Prostate gland (tissue), 2 donors: ENCODE measurements around the gene PLCB4. TPM values are rescaled to one million over a fixed set of nuclear protein-coding genes. Genes with fewer than 3 reads are reported as not detected.
"Not testable (repeated sequence)": the region's sequence is repeated elsewhere in the genome, so short reads cannot be mapped to it uniquely, and the experiment has no call there.

Experiments
- DNase-seq: peaks from one replicate; pipeline ENCODE4 v3.0.0-alpha.2; 2019; ENCODE audit warnings: low spot score
- H3K27ac ChIP-seq, 2 donors: fragments of 200-600 bp; sonication (generic); 2 replicates each; pipeline ENCODE4 v1.5.1; 2017 to 2019
- H3K27me3 ChIP-seq: fragments of 200-600 bp; sonication (generic); replicated peaks from 2 replicates; pipeline ENCODE4 v1.5.1; 2019; ENCODE audit not compliant: insufficient read depth
- H3K36me3 ChIP-seq, 2 donors: fragments of 200-600 bp; sonication (generic); 1 replicate in 1 of 2; 2 replicates in 1 of 2; pipeline versions ENCODE4 v1.5.1 to v1.8.1; 2017 to 2019
- H3K4me1 ChIP-seq: fragments of 200-600 bp; sonication (generic); replicated peaks from 2 replicates; pipeline ENCODE4 v1.5.1; 2019
- H3K4me3 ChIP-seq, 2 donors: fragments of 200-600 bp; sonication (generic); 2 replicates each; pipeline ENCODE4 v1.5.1; 2017 to 2019
- H3K9me3 ChIP-seq: fragments of 200-600 bp; sonication (generic); 2 replicates; pipeline ENCODE4 v1.5.1; 2017
- POLR2A ChIP-seq: fragments of 450-650 bp; IDR thresholded peaks from one replicate; pipeline ENCODE4 v1.6.1; 2016; ENCODE audit warnings: antibody characterized with exemption, mild to moderate bottlenecking
- POLR2AphosphoS5 ChIP-seq: sonication (generic); formaldehyde crosslinking; IDR thresholded peaks from one replicate; pipeline ENCODE4 v1.6.1; 2017; ENCODE audit warnings: antibody characterized with exemption
- WGBS: methylation state at CpG from one replicate; pipeline ENCODE4 v1.1.5; 2018; 5-methylcytosine and 5-hydroxymethylcytosine counted together
- intact Hi-C: fragments of 100-400 bp; cut with DNase I; formaldehyde crosslinking; loops from one replicate; pipeline ENCODE4 v1.14.2; 2022
- total RNA-seq, 2 donors: library from RNA; depleted of rRNA; stranded (reverse); fragments of >200 nt; gene quantifications; one replicate each; pipeline ENCODE4 v1.1.0, GENCODE V29; 2016
- TF ChIP-seq, protein P1 (sequence below), 4 experiments: fragments of 200-600 bp in 2 of 4; fragments of 450-650 bp in 2 of 4; sonication (generic) in 2 of 4; IDR thresholded peaks; 1 replicate in 3 of 4; 2 replicates in 1 of 4; pipeline ENCODE4 v1.5.1; 2016 to 2019; ENCODE audit warnings: antibody characterized with exemption in 4 of 4, mild to moderate bottlenecking in 2 of 4, moderate library complexity in 2 of 4

Gene PLCB4
- total RNA-seq, 2 donors from 2014 or later = 9.1 to 11.6 TPM

DNA sequence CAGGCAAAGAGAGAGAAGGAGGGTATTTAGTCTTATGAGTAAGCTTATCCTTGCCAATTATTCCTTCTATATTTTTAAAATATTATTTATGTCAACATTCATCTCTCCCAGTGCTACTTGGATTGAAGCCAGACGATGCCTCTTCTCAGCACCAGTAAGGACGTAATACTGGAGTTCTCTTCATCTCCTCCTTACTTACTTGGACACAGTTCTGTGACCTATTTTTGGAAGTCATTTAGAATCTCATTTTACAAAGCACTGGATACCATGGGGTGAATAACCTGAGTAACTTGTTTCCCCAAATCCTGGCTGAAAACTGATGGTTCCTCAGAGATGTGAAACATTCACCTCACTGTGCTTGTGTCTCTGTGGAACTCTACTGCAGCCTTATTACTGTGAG is 308.1 kb downstream of the PLCB4 start:
- intact Hi-C loops = no loop called here
- Histone ChIP-seq H3K36me3 (no peaks in the 10 kb centered on the region), H3K9me3 (no peaks in the 10 kb centered on the region)

DNA sequence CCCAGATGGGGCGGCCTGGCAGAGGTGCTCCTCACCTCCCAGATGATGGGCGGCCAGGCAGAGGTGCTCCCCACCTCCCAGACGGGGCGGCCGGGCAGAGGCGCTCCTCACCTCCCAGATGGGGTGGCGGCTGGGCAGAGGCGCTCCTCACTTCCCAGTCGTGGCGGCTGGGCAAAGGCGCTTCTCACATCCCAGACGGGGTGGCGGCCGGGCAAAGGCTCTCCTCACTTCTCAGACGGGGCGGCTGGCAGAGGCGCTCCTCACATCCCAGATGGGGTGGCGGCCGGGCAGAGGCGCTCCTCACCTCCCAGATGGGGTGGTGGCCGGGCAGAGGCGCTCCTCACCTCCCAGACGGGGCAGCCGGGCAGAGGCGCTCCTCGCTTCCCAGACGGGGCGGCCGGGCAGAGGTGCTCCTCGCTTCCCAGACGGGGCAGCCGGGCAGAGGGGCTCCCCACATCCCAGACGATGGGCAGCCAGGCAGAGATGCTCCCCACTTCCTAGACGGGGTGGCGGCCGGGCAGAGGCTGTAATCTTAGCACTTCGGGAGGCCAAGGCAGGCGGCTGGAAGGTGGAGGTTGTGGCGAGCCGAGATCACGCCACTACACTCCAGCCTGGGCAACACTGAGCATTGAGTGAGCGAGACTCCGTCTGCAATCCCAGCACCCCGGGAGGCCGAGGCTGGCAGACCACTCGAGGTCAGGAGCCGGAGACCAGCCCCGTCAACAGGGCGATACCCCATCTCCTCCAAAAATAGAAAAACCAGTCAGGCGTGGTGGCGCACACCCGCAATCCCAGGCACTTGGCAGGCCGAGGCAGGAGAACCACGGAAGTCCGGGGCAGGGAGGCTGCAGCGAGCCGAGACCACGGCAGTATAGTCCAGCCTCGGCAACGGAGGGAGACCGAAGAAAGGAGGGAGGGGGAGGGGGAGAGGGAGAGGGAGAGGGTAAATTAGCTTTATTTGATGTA is 316.7 kb downstream of the PLCB4 start:
- H3K9me3 ChIP-seq, H3K27ac ChIP-seq, intact Hi-C loops, H3K4me3 ChIP-seq, DNase-seq, H3K27me3 ChIP-seq, H3K4me1 ChIP-seq, H3K36me3 ChIP-seq: not testable (repeated sequence)
- WGBS = 97% methylated on average over 59 of the region's 61 CpGs

More for the DNA sequence above, 308.1 kb downstream of the PLCB4 start:
- Histone ChIP-seq H3K4me3 (no peak overlapping the region), H3K27me3 (no peaks in the 10 kb centered on the region), H3K4me1 (no peaks in the 10 kb centered on the region), H3K27ac (no peak overlapping the region)
- no peak for DNase-seq
- 35% methylated on average over 2 of the region's 2 CpGs for WGBS
- TF ChIP-seq POLR2A = no peak
- TF ChIP-seq, protein P1, sequence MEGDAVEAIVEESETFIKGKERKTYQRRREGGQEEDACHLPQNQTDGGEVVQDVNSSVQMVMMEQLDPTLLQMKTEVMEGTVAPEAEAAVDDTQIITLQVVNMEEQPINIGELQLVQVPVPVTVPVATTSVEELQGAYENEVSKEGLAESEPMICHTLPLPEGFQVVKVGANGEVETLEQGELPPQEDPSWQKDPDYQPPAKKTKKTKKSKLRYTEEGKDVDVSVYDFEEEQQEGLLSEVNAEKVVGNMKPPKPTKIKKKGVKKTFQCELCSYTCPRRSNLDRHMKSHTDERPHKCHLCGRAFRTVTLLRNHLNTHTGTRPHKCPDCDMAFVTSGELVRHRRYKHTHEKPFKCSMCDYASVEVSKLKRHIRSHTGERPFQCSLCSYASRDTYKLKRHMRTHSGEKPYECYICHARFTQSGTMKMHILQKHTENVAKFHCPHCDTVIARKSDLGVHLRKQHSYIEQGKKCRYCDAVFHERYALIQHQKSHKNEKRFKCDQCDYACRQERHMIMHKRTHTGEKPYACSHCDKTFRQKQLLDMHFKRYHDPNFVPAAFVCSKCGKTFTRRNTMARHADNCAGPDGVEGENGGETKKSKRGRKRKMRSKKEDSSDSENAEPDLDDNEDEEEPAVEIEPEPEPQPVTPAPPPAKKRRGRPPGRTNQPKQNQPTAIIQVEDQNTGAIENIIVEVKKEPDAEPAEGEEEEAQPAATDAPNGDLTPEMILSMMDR (IDR thresholded peaks at IDR 0.05) = no peak
- no peak for TF ChIP-seq POLR2AphosphoS5

DNA sequence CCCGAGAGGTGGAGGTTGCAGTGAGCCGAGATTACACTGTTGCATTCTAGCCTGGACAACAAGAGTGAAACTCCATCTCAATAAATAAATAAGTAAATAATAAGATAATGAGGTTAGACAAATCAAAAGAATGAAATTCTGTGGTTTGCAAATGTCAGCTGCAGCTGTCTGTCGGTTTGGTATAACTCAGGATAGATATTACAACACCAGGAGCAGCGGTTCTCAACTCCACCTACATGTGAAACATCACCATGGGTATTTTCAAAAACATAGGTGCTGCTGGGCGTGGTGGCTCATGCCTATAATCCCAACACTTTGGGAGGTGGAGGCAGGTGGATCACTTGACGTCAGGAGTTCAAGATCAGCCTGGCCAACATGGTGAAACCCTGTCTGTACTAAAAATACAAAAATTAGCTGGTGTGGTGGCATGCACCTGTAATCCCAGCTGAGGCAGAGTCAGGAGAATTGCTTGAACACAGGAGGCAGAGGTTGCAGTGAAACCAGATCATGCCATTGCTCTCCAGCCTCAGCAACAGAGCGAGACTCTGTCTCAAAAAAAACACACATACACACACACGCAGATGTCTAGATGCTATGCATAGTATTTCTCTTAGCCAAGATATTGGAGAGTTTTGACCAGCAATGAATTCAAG is 319.4 kb downstream of the PLCB4 start:
- intact Hi-C loops = no loop called here
- H3K27me3 ChIP-seq = no peaks in the 10 kb centered on the region
- 95% methylated on average over 8 of the region's 8 CpGs for WGBS
- no peaks in the 10 kb centered on the region for H3K36me3 ChIP-seq
- no peaks in the 10 kb centered on the region for H3K4me1 ChIP-seq
- no peak overlapping the region for H3K27ac ChIP-seq
- DNase-seq = no peak
- H3K4me3 ChIP-seq = no peak overlapping the region
- no peak for TF ChIP-seq POLR2A
- TF ChIP-seq, protein P1 (IDR thresholded peaks at IDR 0.05) = no peak
- no peaks in the 10 kb centered on the region for H3K9me3 ChIP-seq

DNA sequence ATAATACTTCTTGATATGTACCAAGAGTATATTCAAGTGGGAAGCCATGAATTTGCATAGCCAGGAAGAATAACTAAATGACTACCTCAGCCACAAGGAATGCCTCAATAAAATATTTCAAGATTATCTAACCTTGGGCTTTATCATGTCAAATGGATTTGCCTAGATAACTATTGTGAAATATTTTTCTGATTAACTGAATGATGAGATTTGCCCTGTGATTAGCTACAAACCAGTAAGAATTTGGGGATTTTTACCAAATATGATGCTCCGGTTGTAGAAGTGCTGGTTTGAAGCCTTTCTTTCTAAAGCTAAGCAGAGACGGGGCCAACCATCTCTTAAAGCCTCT is 319.9 kb downstream of the PLCB4 start:
- 98% methylated on average over 2 of the region's 2 CpGs for WGBS
- Histone ChIP-seq H3K4me3 (no peak overlapping the region), H3K36me3 (no peaks in the 10 kb centered on the region), H3K4me1 (no peaks in the 10 kb centered on the region), H3K27ac (no peak overlapping the region), H3K9me3 (no peaks in the 10 kb centered on the region), H3K27me3 (no peaks in the 10 kb centered on the region)
- no peak for DNase-seq
- TF ChIP-seq POLR2AphosphoS5 = no peak
- TF ChIP-seq POLR2A = no peak
- TF ChIP-seq, protein P1 (IDR thresholded peaks at IDR 0.05) = no peak
- intact Hi-C loops = no loop called here

DNA sequence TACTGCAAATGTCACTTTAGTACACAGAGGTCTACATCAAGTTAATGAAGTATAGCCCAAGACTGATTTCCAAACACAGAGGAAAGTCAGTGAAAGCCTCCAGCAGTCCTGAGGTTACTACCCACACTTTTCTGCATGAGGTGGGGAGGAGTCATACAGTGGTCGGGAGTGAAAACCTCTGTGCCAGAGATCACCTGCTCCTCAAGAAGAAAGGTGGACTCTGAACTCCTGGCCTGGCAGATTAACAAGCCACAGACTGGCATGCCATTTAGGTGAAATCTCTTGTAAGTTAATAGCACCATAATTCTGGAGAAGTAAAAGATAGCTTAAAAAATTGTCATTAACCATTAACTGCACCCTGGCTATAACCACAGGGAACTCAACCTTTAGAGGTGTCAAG is 320.5 kb downstream of the PLCB4 start:
- TF ChIP-seq, protein P1 (IDR thresholded peaks at IDR 0.05) = no peak
- no peak for TF ChIP-seq POLR2AphosphoS5
- TF ChIP-seq POLR2A = no peak
- intact Hi-C loops = no loop called here
- Histone ChIP-seq H3K27ac (no peak overlapping the region), H3K9me3 (no peaks in the 10 kb centered on the region), H3K4me3 (no peak overlapping the region), H3K4me1 (no peaks in the 10 kb centered on the region), H3K36me3 (no peaks in the 10 kb centered on the region), H3K27me3 (no peaks in the 10 kb centered on the region)
- WGBS = 75% methylated on average over 1 of the region's 1 CpG
- DNase-seq = no peak
